GM19240 (cell line): ENCODE data around the gene AQP12A.

Experiments
- DNase-seq: peaks from one replicate; pipeline ENCODE4 v3.0.0; 2011; ENCODE audit warnings: low spot score; ENCODE audit not compliant: insufficient read length

The AQP12A gene

GRCh38 chr2:240722376-240722775 is 30.7 kb downstream of the AQP12A start:
- DNase-seq, result no peak

- no peak for DNase-seq
These were observed 31.4 kb downstream of the AQP12A start for GRCh38 chr2:240722796-240723735.

GRCh38 chr2:240723851-240724250 is 32.2 kb downstream of the AQP12A start:
- DNase-seq, result no peak

DNA sequence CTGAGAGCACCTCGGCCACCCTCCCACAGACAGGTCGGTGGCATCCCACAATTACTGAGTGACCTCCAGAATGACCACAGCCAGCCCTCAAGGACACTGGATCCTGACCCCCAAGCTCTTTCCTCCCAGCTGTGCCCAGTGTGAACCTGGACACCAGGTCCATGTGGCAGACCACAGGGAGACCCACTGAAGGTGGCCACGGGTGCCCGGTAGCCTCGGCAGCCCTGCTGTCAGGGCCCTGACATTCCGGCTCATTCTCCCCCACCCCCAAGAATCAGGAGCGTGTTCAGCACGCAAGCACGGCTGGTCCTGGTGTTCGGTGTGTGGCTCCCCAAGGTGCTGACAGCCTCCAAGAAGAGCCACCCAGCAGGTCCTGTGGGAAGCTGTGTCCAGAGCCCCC is 32.8 kb downstream of the AQP12A start:
- no peak for DNase-seq

GRCh38 chr2:240725266-240725665 is 33.6 kb downstream of the AQP12A start:
- DNase-seq, result no peak

DNA sequence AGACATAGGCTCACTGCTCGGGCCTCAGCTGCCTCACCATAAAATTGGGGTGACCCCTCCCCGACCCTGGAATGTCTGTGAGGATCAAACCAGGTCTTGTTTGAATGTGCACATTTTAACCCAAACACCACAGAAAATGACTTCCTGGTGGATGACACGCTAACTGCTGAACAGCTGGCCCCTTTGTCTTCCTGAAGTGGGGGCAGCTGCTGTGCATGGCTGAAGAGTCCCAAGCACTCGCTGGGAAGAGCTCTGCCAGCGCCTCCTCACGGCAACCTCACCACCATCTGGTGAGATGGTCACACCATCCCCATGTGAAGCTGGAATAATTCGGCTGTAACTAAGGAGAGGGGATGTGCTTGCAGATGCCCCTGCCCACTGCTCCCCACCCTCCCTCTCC is 34.0 kb downstream of the AQP12A start:
- DNase-seq, result no peak

DNA sequence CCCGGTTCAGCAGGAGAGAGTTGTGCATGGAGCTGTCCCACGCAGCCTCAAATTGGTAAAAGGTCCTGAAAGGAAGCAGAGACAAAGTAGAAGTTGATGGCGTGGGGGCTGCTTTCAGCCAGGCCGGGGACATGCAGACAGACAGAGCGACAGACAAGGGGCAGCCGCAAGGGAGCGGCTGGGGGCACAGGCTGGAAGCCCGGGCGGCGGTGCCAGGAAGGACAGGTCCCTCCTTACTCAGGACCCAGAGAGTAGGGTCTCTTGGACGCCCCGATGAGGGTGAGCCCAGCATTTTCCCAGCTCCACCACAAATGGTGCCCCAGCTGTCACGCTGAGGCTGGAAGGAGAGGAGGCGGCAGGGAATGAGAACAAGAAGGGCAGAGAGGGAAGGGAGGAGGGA is 35.2 kb downstream of the AQP12A start:
- DNase-seq, result no peak

DNA sequence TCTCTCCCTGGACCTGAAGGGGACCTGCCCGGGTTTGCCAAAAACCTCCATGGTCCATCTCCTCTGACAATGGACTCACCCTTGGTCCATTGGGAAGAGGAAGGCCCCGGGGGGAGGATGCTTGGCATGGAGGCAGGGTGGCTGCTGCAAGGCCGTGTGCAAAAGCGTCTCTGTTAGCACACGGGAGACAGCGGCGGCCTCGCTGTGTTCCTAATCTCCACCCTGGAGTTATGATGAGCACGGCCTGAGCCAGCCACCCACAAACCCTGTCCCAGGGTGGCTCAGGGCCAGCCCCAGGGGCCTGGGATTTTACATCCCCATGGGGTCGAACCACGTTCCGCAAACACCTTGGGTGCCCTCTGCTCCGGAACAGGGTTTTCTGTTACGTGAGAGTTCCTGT is 35.8 kb downstream of the AQP12A start:
- DNase-seq, result no peak

DNA sequence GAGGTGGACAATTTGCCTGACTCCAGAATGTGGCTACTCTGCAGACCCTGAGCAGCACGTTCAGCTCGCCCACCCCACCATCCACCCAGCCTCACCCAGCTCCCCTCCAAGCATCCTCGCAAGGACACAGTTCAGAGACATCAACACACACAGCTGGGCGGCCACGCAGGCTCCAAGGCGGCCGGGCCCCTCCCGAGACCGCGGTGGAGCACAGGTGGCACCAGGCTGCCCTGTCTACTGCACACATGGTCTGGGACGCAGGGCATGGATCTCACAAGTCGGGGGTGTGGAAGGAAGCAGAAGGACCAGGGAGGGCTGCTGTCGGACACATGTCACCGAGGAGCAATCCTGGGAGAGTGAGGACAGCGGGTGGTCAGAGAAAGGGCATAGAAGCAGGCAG is 36.2 kb downstream of the AQP12A start:
- DNase-seq, result no peak

- DNase-seq, result no peak
These were observed 36.7 kb downstream of the AQP12A start for GRCh38 chr2:240728361-240728760.

GRCh38 chr2:240728827-240729226 is 37.2 kb downstream of the AQP12A start:
- no peak for DNase-seq

- DNase-seq, result no peak
These were observed 39.0 kb downstream of the AQP12A start for GRCh38 chr2:240730501-240731177.

GRCh38 chr2:240731178-240731545 is 39.5 kb downstream of the AQP12A start:
- no peak for DNase-seq

DNA sequence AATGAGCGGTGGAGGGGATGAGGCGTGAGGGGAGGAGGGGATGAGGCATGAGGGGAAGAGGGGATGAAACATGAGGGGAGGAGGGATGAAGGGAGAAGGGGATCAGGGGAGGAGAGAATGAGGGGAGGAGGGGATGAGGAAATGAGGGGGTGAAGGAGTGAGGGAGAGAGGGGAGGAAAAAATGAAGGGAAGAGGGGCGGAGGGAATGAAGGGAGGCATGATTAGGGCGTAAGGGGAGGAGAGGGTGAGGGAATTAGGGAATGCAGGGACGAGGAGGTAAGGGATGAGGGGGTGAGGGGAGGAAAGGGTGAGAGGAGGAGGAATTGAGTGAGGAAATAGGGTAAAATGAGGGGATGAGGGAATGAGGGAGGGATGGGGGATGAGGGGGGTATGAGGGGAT is 40.5 kb downstream of the AQP12A start:
- no peak for DNase-seq

- DNase-seq, result no peak
These were observed 41.4 kb downstream of the AQP12A start for GRCh38 chr2:240732911-240733622.

- no peak for DNase-seq
These were observed 42.3 kb downstream of the AQP12A start for GRCh38 chr2:240733803-240734495.

DNA sequence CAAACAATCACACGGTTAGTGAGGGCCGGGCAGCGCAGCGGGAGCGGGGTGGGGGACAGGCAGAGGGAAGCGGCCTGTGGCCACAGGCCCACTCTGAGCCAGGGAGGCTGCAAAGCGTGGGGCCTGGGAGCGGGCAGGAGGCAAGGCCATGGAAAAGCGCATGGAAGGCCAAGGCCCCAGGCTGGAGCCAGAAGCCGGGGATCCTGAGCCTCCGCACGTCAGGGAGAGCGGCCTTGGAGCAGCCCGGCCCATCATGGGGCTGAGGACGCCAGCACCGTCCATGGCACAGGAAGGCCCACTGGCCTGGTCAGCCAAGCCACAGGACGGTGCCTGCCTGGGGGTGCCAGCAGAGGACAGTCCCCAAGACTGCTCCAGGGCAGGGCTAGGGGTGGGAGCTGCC is 43.1 kb downstream of the AQP12A start:
- DNase-seq, result no peak

DNA sequence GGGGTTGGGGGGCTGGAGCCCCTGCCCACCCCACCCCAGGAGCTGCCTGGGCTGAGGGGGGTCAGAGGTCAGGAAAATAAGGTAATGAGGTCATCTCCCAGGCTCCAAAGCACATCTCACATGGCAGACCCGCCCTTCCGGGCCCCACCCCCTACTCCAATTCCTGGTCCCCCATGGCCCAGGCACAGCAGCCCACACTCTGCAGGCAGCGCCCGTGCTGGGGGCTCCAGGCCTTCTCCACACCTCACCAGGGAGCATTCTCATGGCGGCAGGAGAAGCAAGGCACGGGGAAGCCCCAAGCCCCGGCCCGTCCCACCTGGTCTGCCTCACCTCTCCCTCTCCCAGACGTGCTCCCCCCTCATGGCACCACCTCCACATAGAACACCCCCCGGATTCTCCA is 43.8 kb downstream of the AQP12A start:
- no peak for DNase-seq

DNA sequence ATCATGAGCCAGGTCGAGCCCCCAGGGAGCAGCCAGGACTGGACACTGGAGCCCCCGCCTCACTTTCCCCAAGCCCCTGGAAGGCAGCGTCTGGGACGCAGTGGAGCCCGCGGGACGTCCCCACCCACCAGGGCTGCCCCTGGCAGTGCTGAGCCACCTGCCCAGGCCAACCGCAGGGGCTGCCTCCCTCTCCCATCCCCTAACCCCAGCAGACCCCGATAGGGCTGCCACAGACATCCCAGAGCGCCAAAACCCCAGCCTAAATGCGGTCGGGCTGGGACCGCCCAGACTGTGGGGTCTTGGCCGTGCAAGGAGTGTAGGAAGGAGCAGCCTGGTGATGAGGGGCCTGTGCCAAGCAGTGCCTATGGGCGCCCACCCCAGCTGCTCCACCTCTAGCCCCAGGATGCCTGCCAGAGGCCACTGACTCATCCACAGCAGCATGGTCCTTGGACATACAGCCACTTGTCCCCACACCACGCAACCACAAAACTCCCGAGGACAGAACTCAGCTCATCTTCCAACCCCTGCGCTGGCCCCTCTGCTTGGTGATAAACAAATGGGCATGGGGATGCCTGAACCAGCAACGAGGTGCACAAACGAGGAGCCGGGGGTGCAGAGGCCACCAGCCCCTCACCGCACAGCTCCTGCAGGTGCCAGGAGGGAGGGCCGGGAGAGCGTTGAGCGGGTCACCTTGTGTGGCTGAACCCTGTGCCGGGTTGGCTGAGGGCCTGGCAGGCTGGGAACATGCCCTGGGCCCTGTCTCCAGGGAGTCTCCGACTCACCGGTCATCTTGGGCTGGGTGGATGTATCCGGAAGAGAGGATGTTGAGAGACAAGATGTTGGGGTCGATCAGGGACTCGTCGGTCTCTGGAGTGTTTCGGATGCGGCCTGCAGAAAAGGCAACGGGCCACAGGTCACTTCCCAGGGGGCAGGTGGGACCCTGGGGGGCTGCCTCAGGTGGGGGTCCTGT is 44.9 kb downstream of the AQP12A start:
- no peak for DNase-seq

DNA sequence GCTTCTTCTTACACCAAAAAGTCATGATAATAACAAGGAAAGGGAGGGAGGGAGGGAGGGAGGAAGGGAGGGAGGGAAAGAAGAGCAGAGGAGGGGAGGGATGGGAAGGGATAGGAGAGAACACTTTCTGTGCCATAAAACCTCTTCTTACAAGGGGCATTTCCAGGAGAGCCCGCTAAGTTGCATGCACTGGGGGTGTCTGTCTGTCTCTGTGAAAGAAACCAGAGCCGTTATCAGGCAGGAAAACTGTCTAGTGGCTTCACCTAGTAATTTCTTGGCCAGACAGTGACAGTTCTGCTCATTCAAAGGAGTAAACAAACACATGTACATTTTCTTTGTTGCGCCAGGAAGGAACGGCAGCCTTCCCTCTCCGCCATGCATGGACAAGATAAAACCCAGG is 45.8 kb downstream of the AQP12A start:
- DNase-seq, result no peak
